Measurements from ENCODE around the gene SOST. TPM values are rescaled to one million over a fixed set of nuclear protein-coding genes. Genes with fewer than 3 reads are reported as not detected.

SOST gene
- total and polyA plus RNA-seq, 2 donors (not counting 3 experiments of a cell fraction or from before 2014, with no cell fraction given): not detected

DNA sequence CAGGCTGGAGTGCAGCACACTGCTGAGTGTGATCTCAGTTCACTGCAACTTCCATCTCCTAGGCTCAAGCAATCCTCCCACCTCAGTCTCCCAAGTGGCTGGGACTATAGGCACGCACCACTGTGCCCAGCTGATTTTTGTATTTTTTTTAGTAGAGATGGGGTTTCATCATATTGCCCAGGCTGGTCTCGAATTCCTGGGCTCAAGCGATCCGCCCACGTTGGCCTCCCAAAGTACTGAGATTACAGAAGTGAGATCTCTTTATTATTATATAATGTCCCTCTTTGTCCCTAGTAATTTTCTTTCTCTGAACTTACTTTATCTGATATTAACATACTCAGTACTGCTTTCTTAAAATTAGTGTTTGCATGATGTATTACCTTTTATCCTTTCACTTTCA is 29.9 kb upstream of the SOST start:
- POLR2A ChIA-PET: interaction anchor here (1.0 kb wide), 1 partner anchor 10 kb away, joined by 3 read pairs; the partner anchor contains the start of gene DUSP3
- no peaks in the 10 kb centered on the region for H3K9me3 ChIP-seq (replicated peaks; ENCODE audit: control insufficient read depth, insufficient read depth, low read length)
- no peaks in the 10 kb centered on the region for H3K36me3 ChIP-seq (ENCODE audit: control insufficient read depth in 2 of 2, extremely low read depth in 1 of 2, insufficient read depth in 2 of 2, low read length in 2 of 2)
- dilution Hi-C loops (cut with MboI; ENCODE audit: extremely low pct_ligation_motif_present, low sequenced_read_pairs): no loop called here
- no peak for DNase-seq (ENCODE audit: low read depth, low spot score)
- intact Hi-C loops (cut with micrococcal nuclease): no loop called here
- H3K79me2 ChIP-seq (ENCODE audit: control insufficient read depth, insufficient read depth, low read length): no peaks in the 10 kb centered on the region
- peaks cover 13% of the 10 kb centered on the region for H3K4me1 ChIP-seq (ENCODE audit: control insufficient read depth, extremely low read depth, insufficient read depth, low read length)
- H3K27ac ChIP-seq (ENCODE audit: insufficient read depth, low read depth, low read length): no peak overlapping the region
- CTCF ChIA-PET: interaction anchor here (5.0 kb wide), 1 partner anchor 57 kb away, joined by 153 read pairs; the partner anchor contains the start of gene CD300LG
- no peaks in the 10 kb centered on the region for H3K9me1 ChIP-seq (replicated peaks; ENCODE audit: control insufficient read depth, extremely low read depth, insufficient read depth, low read length)
- peaks cover 0 to 1% of the 10 kb centered on the region in 2 experiments for H3K27me3 ChIP-seq (ENCODE audit: control insufficient read depth in 2 of 2, insufficient read depth in 2 of 2, low read length in 2 of 2)
- H2AFZ ChIP-seq (ENCODE audit: low read depth, low read length): no peak overlapping the region
- TF ChIP-seq, protein P1, sequence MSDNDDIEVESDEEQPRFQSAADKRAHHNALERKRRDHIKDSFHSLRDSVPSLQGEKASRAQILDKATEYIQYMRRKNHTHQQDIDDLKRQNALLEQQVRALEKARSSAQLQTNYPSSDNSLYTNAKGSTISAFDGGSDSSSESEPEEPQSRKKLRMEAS (IDR thresholded peaks at IDR 0.05; ENCODE audit: insufficient read depth, insufficient read length): no peak
- TF ChIP-seq, protein P2, sequence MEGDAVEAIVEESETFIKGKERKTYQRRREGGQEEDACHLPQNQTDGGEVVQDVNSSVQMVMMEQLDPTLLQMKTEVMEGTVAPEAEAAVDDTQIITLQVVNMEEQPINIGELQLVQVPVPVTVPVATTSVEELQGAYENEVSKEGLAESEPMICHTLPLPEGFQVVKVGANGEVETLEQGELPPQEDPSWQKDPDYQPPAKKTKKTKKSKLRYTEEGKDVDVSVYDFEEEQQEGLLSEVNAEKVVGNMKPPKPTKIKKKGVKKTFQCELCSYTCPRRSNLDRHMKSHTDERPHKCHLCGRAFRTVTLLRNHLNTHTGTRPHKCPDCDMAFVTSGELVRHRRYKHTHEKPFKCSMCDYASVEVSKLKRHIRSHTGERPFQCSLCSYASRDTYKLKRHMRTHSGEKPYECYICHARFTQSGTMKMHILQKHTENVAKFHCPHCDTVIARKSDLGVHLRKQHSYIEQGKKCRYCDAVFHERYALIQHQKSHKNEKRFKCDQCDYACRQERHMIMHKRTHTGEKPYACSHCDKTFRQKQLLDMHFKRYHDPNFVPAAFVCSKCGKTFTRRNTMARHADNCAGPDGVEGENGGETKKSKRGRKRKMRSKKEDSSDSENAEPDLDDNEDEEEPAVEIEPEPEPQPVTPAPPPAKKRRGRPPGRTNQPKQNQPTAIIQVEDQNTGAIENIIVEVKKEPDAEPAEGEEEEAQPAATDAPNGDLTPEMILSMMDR (IDR thresholded peaks at IDR 0.05; ENCODE audit: extremely low read depth in 1 of 2, insufficient read depth in 1 of 2, low read depth in 1 of 2, low read length in 2 of 2): no peak
- TF ChIP-seq EZH2 (IDR thresholded peaks at IDR 0.05; ENCODE audit: borderline replicate concordance, low read depth, low read length, severe bottlenecking): no peak
- TF ChIP-seq JUN (IDR thresholded peaks at IDR 0.05; ENCODE audit: borderline replicate concordance, insufficient read depth, insufficient read length, low read depth): no peak
- no peak for TF ChIP-seq GATA2 (IDR thresholded peaks at IDR 0.05; ENCODE audit: insufficient read depth, insufficient read length, low read depth, low read length)
- no peak for TF ChIP-seq FOS (IDR thresholded peaks at IDR 0.05; ENCODE audit: borderline replicate concordance, insufficient read depth, low read length)
- TF ChIP-seq POLR2A (IDR thresholded peaks at IDR 0.05; ENCODE audit: low read depth, low read length): no peak
- no peak for TF ChIP-seq POLR2AphosphoS5 (IDR thresholded peaks at IDR 0.05; ENCODE audit: insufficient read depth, low read depth, low read length)
- no peak for TF ChIP-seq MYC (IDR thresholded peaks at IDR 0.05; ENCODE audit: low read depth, low read length)
- H3K4me3 ChIP-seq (replicated peaks in 1 of 3; ENCODE audit: insufficient read depth in 1 of 3, low read depth in 1 of 3, low read length in 3 of 3): no peak overlapping the region
- H3K9ac ChIP-seq (replicated peaks; ENCODE audit: extremely low read depth, insufficient read depth, low read length): no peak overlapping the region
- no TSS peak for BruUV-seq (replicated peaks)
- H4K20me1 ChIP-seq (replicated peaks; ENCODE audit: control insufficient read depth, extremely low read depth, insufficient read depth, low read length): no peaks in the 10 kb centered on the region
- FAIRE-seq: no peak
- H3K4me2 ChIP-seq (ENCODE audit: insufficient read depth, low read length): no peak overlapping the region
